Right ventricle myocardium superior (tissue), 1 donor: ENCODE measurements around the gene GPATCH3. TPM values are rescaled to one million over a fixed set of nuclear protein-coding genes. Genes with fewer than 3 reads are reported as not detected.
A peak's percentile ranks its signal among the peaks of the same experiment; 100 is the strongest.
"Not testable (repeated sequence)": the region's sequence is repeated elsewhere in the genome, so short reads cannot be mapped to it uniquely, and the experiment has no call there.

Experiments used
- ATAC-seq: fragments of 200-7000 bp; cut with Tn5 transposase; one replicate; pipeline ENCODE4 v1.9.1; 2020; ENCODE audit warnings: mild to moderate bottlenecking; ENCODE audit not compliant: poor library complexity
- DNase-seq: peaks from one replicate; pipeline ENCODE4 v3.0.0-alpha.2; 2020
- intact Hi-C: fragments of 100-400 bp; cut with DNase I; formaldehyde crosslinking; loops from one replicate; pipeline ENCODE4 v1.11.2; 2022
- total RNA-seq: library from RNA; stranded (reverse); fragmentation: NEBNext Ultra II Directional; extraction: Animal tissue kit (Norgen Biotek cat#: 25700); gene quantifications from one replicate; pipeline ENCODE4 v1.2.1, GENCODE V29; 2021
- donor health status: DM: no; HTN: yes; CAD: no; lungs with severe emphysema.

GPATCH3 gene
- total RNA-seq, 1 donor from 2014 or later, result 10.4 TPM

GRCh38 chr1:26881611-26882010 is 18.7 kb downstream of the GPATCH3 start:
- ATAC-seq, intact Hi-C loops, DNase-seq: not testable (repeated sequence)

GRCh38 chr1:26879793-26880192 is 20.5 kb downstream of the GPATCH3 start:
- no peak for DNase-seq
- no peak for ATAC-seq
- intact Hi-C loops, result loop anchor here (5.0 kb wide), 2 partner anchors 67 to 277 kb away; no protein-coding TSS in a partner anchor

GRCh38 chr1:26877326-26877725 is 22.9 kb downstream of the GPATCH3 start:
- ATAC-seq, result no peak
- intact Hi-C loops, result loop anchor here (5.0 kb wide), 2 partner anchors 65 to 275 kb away; no protein-coding TSS in a partner anchor
- no peak for DNase-seq

GRCh38 chr1:26874896-26875295 is 25.4 kb downstream of the GPATCH3 start:
- DNase-seq (no peak), ATAC-seq (no peak)
- intact Hi-C loops, result loop anchor here (5.0 kb wide), 2 partner anchors 63 to 273 kb away; no protein-coding TSS in a partner anchor

- DNase-seq, ATAC-seq, intact Hi-C loops: not testable (repeated sequence)
These were observed 27.2 kb downstream of the GPATCH3 start for GRCh38 chr1:26873097-26873496.

GRCh38 chr1:26864610-26865480 is 35.4 kb downstream of the GPATCH3 start:
- intact Hi-C loops, result no loop called here
- ATAC-seq, result peak; percentile 99
- peak; percentile 98 for DNase-seq

- ATAC-seq (no peak), DNase-seq (no peak)
- intact Hi-C loops, result no loop called here
These were observed 36.6 kb downstream of the GPATCH3 start for GRCh38 chr1:26863685-26864077.

- ATAC-seq (no peak), DNase-seq (no peak)
- intact Hi-C loops, result no loop called here
These were observed 37.2 kb downstream of the GPATCH3 start, which contains the start of gene SFN for GRCh38 chr1:26862781-26863684. TSS of gene SFN (plus strand) at chr1:26863149. CDS start at chr1:26863213, 64 bp downstream.

GRCh38 chr1:26861889-26862378 is 38.3 kb downstream of the GPATCH3 start:
- intact Hi-C loops, result no loop called here
- DNase-seq (no peak), ATAC-seq (no peak)

GRCh38 chr1:26861286-26861701 is 39.0 kb downstream of the GPATCH3 start:
- ATAC-seq, result no peak
- intact Hi-C loops, result no loop called here
- no peak for DNase-seq

GRCh38 chr1:26858891-26859640 is 41.2 kb downstream of the GPATCH3 start:
- DNase-seq, result no peak
- no peak for ATAC-seq
- intact Hi-C loops, result no loop called here

GRCh38 chr1:26858160-26858559 is 42.1 kb downstream of the GPATCH3 start:
- ATAC-seq (no peak), DNase-seq (no peak)
- intact Hi-C loops, result no loop called here

GRCh38 chr1:26857473-26858060 is 42.7 kb downstream of the GPATCH3 start:
- ATAC-seq (no peak), DNase-seq (no peak)
- intact Hi-C loops, result no loop called here

GRCh38 chr1:26856604-26857469 is 43.4 kb downstream of the GPATCH3 start:
- DNase-seq (no peak), ATAC-seq (no peak)
- intact Hi-C loops, result no loop called here

GRCh38 chr1:26856181-26856580 is 44.1 kb downstream of the GPATCH3 start:
- intact Hi-C loops, result no loop called here
- DNase-seq (no peak), ATAC-seq (no peak)

GRCh38 chr1:26855636-26856035 is 44.6 kb downstream of the GPATCH3 start:
- intact Hi-C loops, result no loop called here
- ATAC-seq, result no peak
- DNase-seq, result no peak

GRCh38 chr1:26854906-26855305 is 45.4 kb downstream of the GPATCH3 start:
- intact Hi-C loops, result no loop called here
- DNase-seq (no peak), ATAC-seq (no peak)
